ENCODE results near the gene ISG15. TPM values are rescaled to one million over a fixed set of nuclear protein-coding genes. Genes with fewer than 3 reads are reported as not detected.

ISG15 gene
- total RNA-seq: 43.4 and 102 TPM in 2 replicates

GRCh38 chr1:1013105-1013921, at the start of gene ISG15:
TSS of gene ISG15 (plus strand) at chr1:1013497. CDS start at chr1:1013574, 77 bp downstream.

GRCh38 chr1:966135-966703, 47.1 kb upstream of the ISG15 start, which contains the start of gene PLEKHN1:
TSS of gene PLEKHN1 (plus strand) at chr1:966482. CDS start at chr1:966532, 50 bp downstream.

GRCh38 chr1:981955-982558, 31.2 kb upstream of the ISG15 start, which contains the start of gene PERM1:
TSS of gene PERM1 (minus strand) at chr1:982093. CDS start at chr1:981029, 1,064 bp downstream.

GRCh38 chr1:999725-1000356, 13.5 kb upstream of the ISG15 start, which contains the start of gene HES4:
TSS of gene HES4 (minus strand) at chr1:1000097. CDS start at chr1:999973, 124 bp downstream.

GRCh38 chr1:1020000-1020404, 6.7 kb downstream of the ISG15 start, which contains the start of gene AGRN:
TSS of gene AGRN (plus strand) at chr1:1020120. CDS start at chr1:1020173, 53 bp downstream.

Other genes with a start within 250 kb of the ISG15 start
- 3.2 and 8.2 TPM in 2 replicates for gene SAMD11, start 89.6 kb upstream of the ISG15 start, total RNA-seq
- gene NOC2L, start 54.2 kb upstream of the ISG15 start, total RNA-seq: 98.6 and 102 TPM in 2 replicates
- gene KLHL17, start 52.9 kb upstream of the ISG15 start, total RNA-seq: 3.5 and 10.5 TPM in 2 replicates
- gene PLEKHN1, start 47.0 kb upstream of the ISG15 start, total RNA-seq: 0.29 and 1.8 TPM in 2 replicates
- not detected in 2 replicates for gene PERM1, start 31.4 kb upstream of the ISG15 start, total RNA-seq
- 0.35 TPM in 1 of 2 replicates, not detected in the other for gene HES4, start 13.4 kb upstream of the ISG15 start, total RNA-seq
- gene AGRN, start 6.6 kb downstream of the ISG15 start, total RNA-seq: 93.2 and 102 TPM in 2 replicates
- gene RNF223, start 60.8 kb downstream of the ISG15 start, total RNA-seq: not detected in 2 replicates
- gene C1orf159, start 102.6 kb downstream of the ISG15 start, total RNA-seq: 14.4 and 24.2 TPM in 2 replicates
- gene TTLL10, start 160.4 kb downstream of the ISG15 start, total RNA-seq: not detected in 2 replicates
- 1.9 and 3.7 TPM in 2 replicates for gene TNFRSF18, start 193.1 kb downstream of the ISG15 start, total RNA-seq
- gene TNFRSF4, start 200.7 kb downstream of the ISG15 start, total RNA-seq: not detected in 2 replicates
- 216 and 244 TPM in 2 replicates for gene SDF4, start 218.5 kb downstream of the ISG15 start, total RNA-seq
- gene B3GALT6, start 218.7 kb downstream of the ISG15 start, total RNA-seq: 23.9 and 24.6 TPM in 2 replicates
- 1.1 TPM in 1 of 2 replicates, not detected in the other for gene C1QTNF12, start 233.2 kb downstream of the ISG15 start, total RNA-seq